IMR-90 (cell line): ENCODE measurements around the gene ACYP1. TPM values are rescaled to one million over a fixed set of nuclear protein-coding genes. Genes with fewer than 3 reads are reported as not detected.

Experiments used
- ATAC-seq: fragments of 200-7000 bp; cut with Tn5 transposase; 2 replicates; pipeline ENCODE4 v1.9.1; 2020; ENCODE audit warnings: low read depth, mild to moderate bottlenecking, moderate library complexity
- BruUV-seq: library from RNA; stranded (reverse); fragments of 400-500 nt; replicated peaks from 2 replicates; lab custom pipeline; 2021; lab: Mats Ljungman, UMichigan
- CTCF ChIA-PET: fragments of 300-600 bp; formaldehyde crosslinking; extraction: SDS; loops from one replicate; lab custom pipeline; 2021; ENCODE audit warnings: antibody characterized with exemption; lab: Yijun Ruan, JAX
- POLR2A ChIA-PET: fragments of 300-600 bp; sonication (Branson Sonifier 250); formaldehyde crosslinking; loops from one replicate; lab custom pipeline; 2022; ENCODE audit warnings: antibody characterized with exemption; ENCODE audit not compliant: unreplicated experiment; lab: Charles Lee
- DNase-seq: peaks from one replicate; pipeline ENCODE4 v3.0.0; 2013
- H2AFZ ChIP-seq: replicated peaks from 2 replicates; pipeline ENCODE3; 2013; ENCODE audit warnings: low read length, mild to moderate bottlenecking; ENCODE audit not compliant: poor library complexity
- H2AK5ac ChIP-seq: 2 replicates; pipeline ENCODE4 v1.6.1; 2013; ENCODE audit warnings: low read depth, low read length, inconsistent platforms
- H2AK9ac ChIP-seq: replicated peaks from 2 replicates; pipeline ENCODE3; 2013; ENCODE audit warnings: mild to moderate bottlenecking, low read depth, low read length, moderate library complexity; ENCODE audit not compliant: poor library complexity
- H2BK120ac ChIP-seq: 2 replicates; pipeline ENCODE4 v1.6.1; 2013; ENCODE audit warnings: low read depth, low read length, inconsistent platforms
- H2BK15ac ChIP-seq: 3 replicates; pipeline ENCODE4 v1.6.1; 2013; ENCODE audit warnings: low read depth, low read length, inconsistent platforms
- H2BK20ac ChIP-seq: 2 replicates; pipeline ENCODE4 v1.6.1; 2013; ENCODE audit warnings: low read depth, mild to moderate bottlenecking, inconsistent platforms, low read length, moderate library complexity
- H2BK5ac ChIP-seq: 2 replicates; pipeline ENCODE4 v1.6.1; 2013; ENCODE audit warnings: mild to moderate bottlenecking, low read depth, low read length, inconsistent platforms; ENCODE audit not compliant: poor library complexity, severe bottlenecking
- H3K14ac ChIP-seq: replicated peaks from 2 replicates; pipeline ENCODE4 v1.6.1; 2013; ENCODE audit warnings: low read depth, low read length, inconsistent platforms
- H3K18ac ChIP-seq: 2 replicates; pipeline ENCODE4 v1.6.1; 2013; ENCODE audit warnings: low read depth, low read length, control low read depth
- H3K23ac ChIP-seq: 2 replicates; pipeline ENCODE4 v1.6.1; 2013; ENCODE audit warnings: low read depth, low read length, inconsistent platforms
- H3K27ac ChIP-seq: 2 replicates; pipeline ENCODE4 v1.5.1; 2013; ENCODE audit warnings: mild to moderate bottlenecking, control low read depth, low read length; ENCODE audit not compliant: insufficient read depth
- H3K27me3 ChIP-seq: 2 replicates; pipeline ENCODE4 v1.6.1; 2013; ENCODE audit warnings: low read length; ENCODE audit not compliant: control insufficient read depth, insufficient read depth
- H3K36me3 ChIP-seq: 2 replicates; pipeline ENCODE4 v1.6.1; 2013; ENCODE audit warnings: low read length, mixed read lengths; ENCODE audit not compliant: control insufficient read depth, insufficient read depth
- H3K4ac ChIP-seq: 2 replicates; pipeline ENCODE4 v1.6.1; 2013; ENCODE audit warnings: low read depth, low read length, inconsistent platforms
- H3K4me1 ChIP-seq: 2 replicates; pipeline ENCODE4 v1.6.1; 2013; ENCODE audit warnings: low read length, mixed read lengths; ENCODE audit not compliant: control insufficient read depth, insufficient read depth
- H3K4me2 ChIP-seq: 2 replicates; pipeline ENCODE4 v1.6.1; 2013; ENCODE audit warnings: low read depth, mild to moderate bottlenecking, control low read depth, low read length, moderate library complexity
- H3K4me3 ChIP-seq: 2 replicates; pipeline ENCODE4 v1.5.1; 2013; ENCODE audit warnings: low read depth, mild to moderate bottlenecking, control low read depth, low read length, moderate library complexity; ENCODE audit not compliant: insufficient read depth
- H3K56ac ChIP-seq: 2 replicates; pipeline ENCODE4 v1.6.1; 2013; ENCODE audit warnings: low read length, inconsistent platforms; ENCODE audit not compliant: insufficient read depth; ENCODE audit errors: extremely low read depth
- H3K79me1 ChIP-seq, 2 experiments: 2 replicates each; pipeline ENCODE4 v1.6.1; 2013; ENCODE audit warnings: low read length in 2 of 2, inconsistent platforms in 1 of 2, low read depth in 1 of 2
- H3K9ac ChIP-seq: 2 replicates; pipeline ENCODE4 v1.6.1; 2013; ENCODE audit warnings: low read depth, low read length, control low read depth
- H3K9me1 ChIP-seq: 2 replicates; pipeline ENCODE4 v1.6.1; 2013; ENCODE audit warnings: low read length, inconsistent platforms; ENCODE audit not compliant: insufficient read depth
- H3K9me3 ChIP-seq: 2 replicates; pipeline ENCODE4 v1.6.1; 2013; ENCODE audit warnings: low read length; ENCODE audit not compliant: control insufficient read depth, insufficient read depth
- H4K20me1 ChIP-seq: 2 replicates; pipeline ENCODE4 v1.6.1; 2013; ENCODE audit warnings: low read length, inconsistent platforms; ENCODE audit not compliant: insufficient read depth
- H4K5ac ChIP-seq: 2 replicates; pipeline ENCODE4 v1.6.1; 2013; ENCODE audit warnings: mild to moderate bottlenecking, low read depth, low read length, control low read depth
- H4K8ac ChIP-seq, 2 experiments: 2 replicates each; pipeline ENCODE4 v1.6.1; 2013; ENCODE audit warnings: low read depth in 2 of 2, low read length in 2 of 2, control low read depth in 1 of 2, inconsistent platforms in 1 of 2
- H4K91ac ChIP-seq: 2 replicates; pipeline ENCODE4 v1.6.1; 2013; ENCODE audit warnings: low read depth, low read length, inconsistent platforms; ENCODE audit not compliant: insufficient read depth
- CEBPB ChIP-seq: IDR thresholded peaks from 2 replicates; pipeline ENCODE4 v1.6.1; 2012; ENCODE audit warnings: low read depth, low read length, improper control_type of control experiment
- MAFK ChIP-seq: IDR thresholded peaks from 2 replicates; pipeline ENCODE4 v1.6.1; 2012; ENCODE audit warnings: low read depth, low read length, improper control_type of control experiment
- MAZ ChIP-seq: IDR thresholded peaks from 2 replicates; pipeline ENCODE4 v1.6.1; 2012; ENCODE audit warnings: low read depth, mild to moderate bottlenecking, low read length, improper control_type of control experiment, moderate library complexity, borderline replicate concordance
- RCOR1 ChIP-seq: IDR thresholded peaks from 2 replicates; pipeline ENCODE4 v1.6.1; 2012; ENCODE audit warnings: mild to moderate bottlenecking, low read length, improper control_type of control experiment; ENCODE audit not compliant: insufficient replicate concordance
- USF2 ChIP-seq: fragments of 150-350 bp; IDR thresholded peaks from 2 replicates; pipeline ENCODE4 v1.6.1; 2017; ENCODE audit warnings: mild to moderate bottlenecking, antibody characterized with exemption, low read length, low read depth
- WGBS, 2 experiments: methylation state at CpG; one replicate each; pipeline versions ENCODE4 v1.1.5 to v1.1.7; 2013; ENCODE audit warnings: missing lambda C conversion rate in 2 of 2; ENCODE audit not compliant: insufficient read length in 1 of 2; ENCODE audit errors: extremely low coverage in 2 of 2; 5-methylcytosine and 5-hydroxymethylcytosine counted together
- dilution Hi-C: fragments of 300-500 bp; cut with HindIII; formaldehyde crosslinking; loops from one replicate; pipeline ENCODE4 v1.14.3; 2018; ENCODE audit warnings: low sequenced_read_pairs; ENCODE audit not compliant: unreplicated experiment
- in situ Hi-C: fragments of 300-500 bp; cut with MboI; formaldehyde crosslinking; loops from 3 replicates; pipeline ENCODE4 v1.14.3; 2019; ENCODE audit warnings: low sequenced_read_pairs, inconsistent platforms, mixed read lengths
- intact Hi-C: fragments of 100-400 bp; cut with micrococcal nuclease; formaldehyde crosslinking; loops from 2 replicates; pipeline ENCODE4 v1.10.0; 2022
- polyA plus RNA-seq, 3 experiments: library from polyadenylated mRNA; depleted of rRNA; stranded (reverse); fragments of >200 nt; gene quantifications; 2 replicates each; pipeline ENCODE4 v1.2.3, GENCODE V29; 2012; ENCODE audit warnings: low replicate concordance in 1 of 3
- total RNA-seq: library from RNA; depleted of rRNA; stranded (reverse); fragments of >200 nt; gene quantifications from 2 replicates; pipeline ENCODE4 v1.2.3, GENCODE V29; 2012

Gene ACYP1
- total and polyA plus RNA-seq, 2 of the 4 experiments (the other 2 are of a cell fraction) = 4.1 to 24.0 TPM

GRCh38 chr14:75042035-75042434, 21.8 kb downstream of the ACYP1 start:
- H3K14ac ChIP-seq = peak overlapping the region; percentile 91
- H3K36me3 ChIP-seq = peaks cover 3% of the 10 kb centered on the region; the same call in 1 of the 2 replicates
- H3K9me3 ChIP-seq = no peaks in the 10 kb centered on the region
- dilution Hi-C loops (no loop called here), intact Hi-C loops (no loop called here), in situ Hi-C loops (no loop called here)
- peaks cover 16% of the 10 kb centered on the region for H3K9me1 ChIP-seq
- H2AK5ac ChIP-seq = peak overlapping the region; percentile 27
- peak overlapping the region; percentile 14; the same call in 1 of the 2 replicates for H3K4me2 ChIP-seq
- no peak overlapping the region; the same call in 2 of the 3 replicates for H2BK15ac ChIP-seq
- H4K20me1 ChIP-seq = no peaks in the 10 kb centered on the region
- H3K4ac ChIP-seq = peak overlapping the region; percentile 46
- H3K4me1 ChIP-seq = peaks cover 13% of the 10 kb centered on the region
- CTCF ChIA-PET = no interaction called here
- H2BK120ac ChIP-seq = peak overlapping the region; percentile 9
- H3K27me3 ChIP-seq = no peaks in the 10 kb centered on the region
- DNase-seq (no peak), ATAC-seq (peak; percentile 21; the same call in 1 of the 2 replicates)
- H2AFZ ChIP-seq = peak overlapping the region; percentile 45
- TF ChIP-seq RCOR1 (no peak), MAFK (peak; percentile 73), CEBPB (no peak), USF2 (no peak), MAZ (no peak)
- POLR2A ChIA-PET = no interaction called here
- H4K8ac ChIP-seq = peak overlapping the region; percentile 4 to 20; a peak in 1 of 4 replicates
- H2AK9ac ChIP-seq = no peak overlapping the region
- WGBS, 2 experiments = 27% methylated on average over 3 of the region's 6 CpGs; no CpG with 5 or more reads in 1 of the 2 experiments
- peak overlapping the region; percentile 74 for H3K27ac ChIP-seq
- peak overlapping the region; percentile 17 for H4K5ac ChIP-seq
- peak overlapping the region; percentile 29 for H3K23ac ChIP-seq
- H2BK20ac ChIP-seq = no peak overlapping the region
- peak overlapping the region; percentile 49 for H3K9ac ChIP-seq
- BruUV-seq = no TSS peak
- H3K79me1 ChIP-seq = peaks cover 5 to 20% of the 10 kb centered on the region in 2 experiments; a peak in 2 of 4 replicates
- H3K18ac ChIP-seq = peak overlapping the region; percentile 69
- no peak overlapping the region for H3K4me3 ChIP-seq
- no peak overlapping the region for H3K56ac ChIP-seq
- peak overlapping the region; percentile 9 for H2BK5ac ChIP-seq
- no peak overlapping the region for H4K91ac ChIP-seq
